OCI-LY1 (cell line): ENCODE measurements around the gene CACNA2D4.

Source experiments
- H2AFZ ChIP-seq: fragments of 200-600 bp; sonication (generic), shearing (Covaris generic); 2 replicates; pipeline ENCODE4 v1.6.0; 2014; ENCODE audit warnings: antibody characterized with exemption, mild to moderate bottlenecking, low read length
- H3F3A ChIP-seq: fragments of 200-600 bp; sonication (generic), shearing (Covaris generic); 2 replicates; pipeline ENCODE4 v1.6.0; 2014; ENCODE audit warnings: mild to moderate bottlenecking, antibody characterized with exemption, low read length, moderate library complexity; ENCODE audit not compliant: insufficient read depth
- H3K27ac ChIP-seq: fragments of 200-600 bp; sonication (generic); 2 replicates; pipeline ENCODE4 v1.5.1; 2014; ENCODE audit warnings: low read length, mixed run types, mild to moderate bottlenecking, low read depth; ENCODE audit not compliant: poor library complexity, severe bottlenecking
- H3K27me3 ChIP-seq: fragments of 200-600 bp; sonication (generic); 2 replicates; pipeline ENCODE4 v1.6.0; 2014; ENCODE audit warnings: antibody characterized with exemption, mild to moderate bottlenecking, low read length, moderate library complexity; ENCODE audit not compliant: insufficient read depth
- H3K36me3 ChIP-seq: fragments of 200-600 bp; sonication (generic); 2 replicates; pipeline ENCODE4 v1.6.1; 2014; ENCODE audit warnings: mild to moderate bottlenecking, antibody characterized with exemption, low read length, moderate library complexity, mixed read lengths; ENCODE audit not compliant: insufficient read depth
- H3K4me1 ChIP-seq: fragments of 200-600 bp; sonication (generic); 2 replicates; pipeline ENCODE4 v1.5.1; 2014; ENCODE audit warnings: mild to moderate bottlenecking, low read length, moderate library complexity; ENCODE audit not compliant: insufficient read depth, severe bottlenecking
- H3K4me2 ChIP-seq: fragments of 200-600 bp; sonication (generic), shearing (Covaris generic); 2 replicates; pipeline ENCODE4 v1.6.1; 2014; ENCODE audit warnings: low read length
- H3K4me3 ChIP-seq: fragments of 200-600 bp; sonication (generic); 2 replicates; pipeline ENCODE4 v1.5.1; 2014; ENCODE audit warnings: low read length, low read depth, mild to moderate bottlenecking, mixed read lengths; ENCODE audit not compliant: poor library complexity, severe bottlenecking
- H3K79me2 ChIP-seq: fragments of 200-600 bp; shearing (Covaris generic); 2 replicates; pipeline ENCODE4 v1.6.1; 2016; ENCODE audit warnings: mixed run types, low read length, mixed read lengths; ENCODE audit not compliant: insufficient read depth
- H3K9ac ChIP-seq: fragments of 200-600 bp; sonication (generic), shearing (Covaris generic); 2 replicates; pipeline ENCODE4 v1.6.1; 2014; ENCODE audit warnings: mild to moderate bottlenecking, low read length, mixed read lengths
- H3K9me2 ChIP-seq: fragments of 200-600 bp; sonication (generic), shearing (Covaris generic); 2 replicates; pipeline ENCODE4 v1.6.1; 2014; ENCODE audit warnings: low read depth, mild to moderate bottlenecking, low read length, mixed read lengths
- H3K9me3 ChIP-seq: fragments of 200-600 bp; shearing (Covaris generic); 2 replicates; pipeline ENCODE4 v1.6.1; 2014; ENCODE audit warnings: low read length, mixed read lengths
- H4K20me1 ChIP-seq: fragments of 200-600 bp; sonication (generic), shearing (Covaris generic); 2 replicates; pipeline ENCODE4 v1.6.0; 2016; ENCODE audit warnings: mild to moderate bottlenecking, low read length; ENCODE audit not compliant: insufficient read depth
- EZH2 ChIP-seq: fragments of 200-600 bp; sonication (generic), shearing (Covaris generic); IDR thresholded peaks from 2 replicates; pipeline ENCODE4 v1.8.0; 2017; ENCODE audit warnings: borderline replicate concordance, mixed run types, mild to moderate bottlenecking, antibody characterized with exemption, low read length, moderate library complexity, mixed read lengths
- TF ChIP-seq, protein P1 (sequence below): fragments of 200-600 bp; sonication (generic), shearing (Covaris generic); IDR thresholded peaks from 2 replicates; pipeline ENCODE4 v1.5.1; 2017; ENCODE audit warnings: mild to moderate bottlenecking, antibody characterized with exemption, low read length, moderate library complexity, mixed read lengths

The CACNA2D4 gene

DNA sequence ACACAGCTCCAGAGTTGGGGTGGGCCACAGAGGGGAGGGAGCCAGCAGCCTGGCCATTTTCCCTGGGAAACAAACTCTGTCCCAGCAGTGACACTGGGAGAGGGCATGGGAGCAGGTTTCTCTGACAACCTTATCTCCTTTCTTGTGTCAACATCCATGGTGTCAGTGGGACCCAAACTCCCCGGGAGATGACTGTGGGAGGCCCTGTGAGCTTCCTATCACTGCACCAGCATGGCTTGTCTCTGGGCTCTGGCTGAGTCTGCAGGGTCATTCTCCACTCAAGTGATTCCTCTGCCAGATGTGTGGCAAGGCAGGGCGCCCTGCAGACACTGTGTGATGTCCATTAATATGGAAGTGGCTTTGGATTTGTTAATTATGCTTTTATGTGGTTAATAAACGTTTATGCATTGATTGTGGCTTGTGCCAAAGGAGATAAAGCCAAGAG is 88.0 kb downstream of the CACNA2D4 start:
- H3F3A ChIP-seq, result no peaks in the 10 kb centered on the region
- H3K9me2 ChIP-seq, result no peaks in the 10 kb centered on the region
- H3K79me2 ChIP-seq, result no peaks in the 10 kb centered on the region
- no peaks in the 10 kb centered on the region for H3K36me3 ChIP-seq
- H3K4me1 ChIP-seq, result no peaks in the 10 kb centered on the region
- TF ChIP-seq, protein P1, sequence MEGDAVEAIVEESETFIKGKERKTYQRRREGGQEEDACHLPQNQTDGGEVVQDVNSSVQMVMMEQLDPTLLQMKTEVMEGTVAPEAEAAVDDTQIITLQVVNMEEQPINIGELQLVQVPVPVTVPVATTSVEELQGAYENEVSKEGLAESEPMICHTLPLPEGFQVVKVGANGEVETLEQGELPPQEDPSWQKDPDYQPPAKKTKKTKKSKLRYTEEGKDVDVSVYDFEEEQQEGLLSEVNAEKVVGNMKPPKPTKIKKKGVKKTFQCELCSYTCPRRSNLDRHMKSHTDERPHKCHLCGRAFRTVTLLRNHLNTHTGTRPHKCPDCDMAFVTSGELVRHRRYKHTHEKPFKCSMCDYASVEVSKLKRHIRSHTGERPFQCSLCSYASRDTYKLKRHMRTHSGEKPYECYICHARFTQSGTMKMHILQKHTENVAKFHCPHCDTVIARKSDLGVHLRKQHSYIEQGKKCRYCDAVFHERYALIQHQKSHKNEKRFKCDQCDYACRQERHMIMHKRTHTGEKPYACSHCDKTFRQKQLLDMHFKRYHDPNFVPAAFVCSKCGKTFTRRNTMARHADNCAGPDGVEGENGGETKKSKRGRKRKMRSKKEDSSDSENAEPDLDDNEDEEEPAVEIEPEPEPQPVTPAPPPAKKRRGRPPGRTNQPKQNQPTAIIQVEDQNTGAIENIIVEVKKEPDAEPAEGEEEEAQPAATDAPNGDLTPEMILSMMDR, result no peak
- no peak for TF ChIP-seq EZH2
- H3K4me2 ChIP-seq, result no peak overlapping the region
- no peak overlapping the region for H3K9ac ChIP-seq
- H3K4me3 ChIP-seq, result no peak overlapping the region
- H3K27me3 ChIP-seq, result peaks cover 5% of the 10 kb centered on the region; the same call in 1 of the 2 replicates
- H3K9me3 ChIP-seq, result no peaks in the 10 kb centered on the region
- H2AFZ ChIP-seq, result no peak overlapping the region
- no peak overlapping the region for H3K27ac ChIP-seq
- no peaks in the 10 kb centered on the region for H4K20me1 ChIP-seq

DNA sequence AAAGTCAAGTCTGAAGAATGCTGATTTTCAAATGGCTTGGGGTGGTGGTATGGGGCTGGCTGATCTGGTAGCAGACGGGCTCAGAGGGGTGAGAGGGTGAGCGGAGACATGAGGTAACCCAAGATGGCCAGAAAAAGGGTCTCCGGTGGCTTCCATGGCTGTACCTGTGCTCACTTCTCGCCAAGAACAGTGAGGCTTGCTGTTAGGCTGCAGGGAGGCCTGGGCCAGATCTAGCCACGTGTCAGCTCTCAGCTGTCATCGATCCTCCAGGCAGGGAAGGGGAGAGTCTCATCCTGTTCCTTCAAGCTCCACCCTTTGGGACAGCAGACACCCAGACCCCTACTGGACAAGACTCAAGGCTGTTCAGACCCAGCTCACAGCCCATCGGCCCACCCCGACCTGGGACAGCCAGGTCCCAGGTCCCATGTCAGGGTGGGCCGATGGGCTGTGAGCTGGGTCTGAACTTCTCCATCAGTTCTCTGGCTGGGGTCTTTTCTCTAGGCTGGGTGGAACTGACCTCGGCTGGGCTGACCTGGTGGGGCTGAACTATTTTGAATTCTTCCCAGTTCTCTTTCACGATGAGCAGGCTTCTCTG is 89.0 kb downstream of the CACNA2D4 start:
- Histone ChIP-seq H3K9me3 (no peaks in the 10 kb centered on the region), H3K4me2 (no peak overlapping the region), H3K4me3 (no peak overlapping the region), H3K36me3 (no peaks in the 10 kb centered on the region), H4K20me1 (no peaks in the 10 kb centered on the region), H3K9ac (no peak overlapping the region), H2AFZ (no peak overlapping the region), H3K4me1 (no peaks in the 10 kb centered on the region), H3K27me3 (peaks cover 13% of the 10 kb centered on the region; the same call in 1 of the 2 replicates), H3K79me2 (no peaks in the 10 kb centered on the region), H3K9me2 (no peaks in the 10 kb centered on the region), H3K27ac (no peak overlapping the region), H3F3A (no peaks in the 10 kb centered on the region)
- TF ChIP-seq, protein P1, result no peak
- no peak for TF ChIP-seq EZH2

DNA sequence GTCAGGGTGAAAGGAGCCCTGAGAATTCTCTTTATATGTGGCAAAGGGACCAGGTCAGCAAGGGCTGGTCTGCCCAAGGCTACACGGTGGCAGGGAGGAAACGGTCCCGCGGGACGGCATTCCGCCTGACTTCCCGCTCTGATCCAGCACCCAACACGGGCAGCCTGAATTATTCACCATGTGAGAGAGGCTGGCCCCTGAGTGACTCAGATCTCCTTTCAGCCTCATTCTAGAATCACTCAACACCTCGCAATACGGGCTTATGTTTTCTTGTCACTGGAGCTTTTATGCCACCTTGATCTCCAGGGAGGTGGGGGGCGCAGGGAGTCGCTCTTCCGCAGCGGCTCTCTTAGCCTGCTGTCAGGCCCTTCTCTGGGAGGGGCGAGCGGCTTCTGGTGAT is 89.6 kb downstream of the CACNA2D4 start:
- Histone ChIP-seq H3K27ac (no peak overlapping the region), H3K9me2 (no peaks in the 10 kb centered on the region), H3K9ac (no peak overlapping the region), H3K36me3 (no peaks in the 10 kb centered on the region), H3K27me3 (0 out of 2 replicates have a peak, but pooled peaks cover 16% of the 10 kb centered on the region), H2AFZ (no peak overlapping the region), H4K20me1 (no peaks in the 10 kb centered on the region), H3K9me3 (no peaks in the 10 kb centered on the region), H3F3A (no peaks in the 10 kb centered on the region), H3K4me2 (no peak overlapping the region), H3K4me3 (no peak overlapping the region), H3K79me2 (no peaks in the 10 kb centered on the region), H3K4me1 (no peaks in the 10 kb centered on the region)
- no peak for TF ChIP-seq EZH2
- TF ChIP-seq, protein P1, result no peak
